Fibroblast of lung (primary cell): Measurements from ENCODE around the gene TAS1R1.

Experiments used
- CTCF ChIP-seq, 2 donors: IDR thresholded peaks in 1 of 2; conservative IDR thresholded peaks in 1 of 2; 1 replicate in 1 of 2; 2 replicates in 1 of 2; pipeline ENCODE4 v1.5.1; 2011 to 2012; ENCODE audit warnings: low read length in 2 of 2, control low read depth in 1 of 2, inconsistent platforms in 1 of 2, low read depth in 1 of 2, mild to moderate bottlenecking in 1 of 2
- EZH2 ChIP-seq: IDR thresholded peaks from 2 replicates; pipeline ENCODE4 v1.5.1; 2012; ENCODE audit warnings: low read length, control low read depth, mild to moderate bottlenecking; ENCODE audit errors: missing control alignments

- TF ChIP-seq CTCF (conservative IDR thresholded peaks at IDR 0.05 in 1 of 2, IDR thresholded peaks at IDR 0.05 in 1 of 2; ENCODE audit: low read depth in 1 of 2, low read length in 2 of 2) (no peak), EZH2 (no peak)
Observed at GRCh38 chr1:6580119-6580592, 25.0 kb downstream of the TAS1R1 start.
